IMR-90 (cell line): ENCODE results near the gene ZNF609.

Experiments
- BHLHE40 ChIP-seq: fragments of 150-350 bp; IDR thresholded peaks from 2 replicates; pipeline ENCODE4 v1.6.1; 2016; ENCODE audit warnings: mild to moderate bottlenecking, low read depth, low read length
- CEBPB ChIP-seq: IDR thresholded peaks from 2 replicates; pipeline ENCODE4 v1.6.1; 2012; ENCODE audit warnings: low read depth, low read length, improper control_type of control experiment
- CTCF ChIP-seq: conservative IDR thresholded peaks from 2 replicates; pipeline ENCODE4 v1.5.1; 2012; ENCODE audit warnings: mild to moderate bottlenecking, low read depth, low read length, improper control_type of control experiment
- FOS ChIP-seq: fragments of 150-350 bp; IDR thresholded peaks from 2 replicates; pipeline ENCODE4 v1.6.1; 2016; ENCODE audit warnings: low read depth, low read length
- POLR2A ChIP-seq: IDR thresholded peaks from 2 replicates; pipeline ENCODE4 v1.6.1; 2012; ENCODE audit warnings: mild to moderate bottlenecking, low read depth, low read length
- RAD21 ChIP-seq: IDR thresholded peaks from 2 replicates; pipeline ENCODE4 v1.6.1; 2012; ENCODE audit warnings: low read length, improper control_type of control experiment
- RCOR1 ChIP-seq: IDR thresholded peaks from 2 replicates; pipeline ENCODE4 v1.6.1; 2012; ENCODE audit warnings: mild to moderate bottlenecking, low read length, improper control_type of control experiment; ENCODE audit not compliant: insufficient replicate concordance
- RFX5 ChIP-seq: IDR thresholded peaks from 2 replicates; pipeline ENCODE4 v1.8.0; 2012; ENCODE audit warnings: low read depth, mild to moderate bottlenecking, low read length, moderate library complexity
- USF2 ChIP-seq: fragments of 150-350 bp; IDR thresholded peaks from 2 replicates; pipeline ENCODE4 v1.6.1; 2017; ENCODE audit warnings: mild to moderate bottlenecking, antibody characterized with exemption, low read length, low read depth

GRCh38 chr15:64690008-64690407 is 229.6 kb downstream of the ZNF609 start:
- TF ChIP-seq USF2 (no peak), CTCF (no peak), POLR2A (no peak), RFX5 (no peak), RCOR1 (no peak), FOS (no peak), CEBPB (no peak), RAD21 (no peak), BHLHE40 (no peak)
